Measurements from ENCODE around the gene SMOC2. TPM values are rescaled to one million over a fixed set of nuclear protein-coding genes. Genes with fewer than 3 reads are reported as not detected.

Gene SMOC2
- total RNA-seq, 4 donors from 2014 or later, result 74.7 to 139 (median 118) TPM

- 88 to 89% methylated on average over 8 of the region's 8 CpGs for WGBS, 2 donors
- H3K27me3 ChIP-seq, result no peaks in the 10 kb centered on the region
- H3K36me3 ChIP-seq, result no peaks in the 10 kb centered on the region
- no peak for TF ChIP-seq POLR2A (IDR thresholded peaks at IDR 0.05)
- no peak for TF ChIP-seq EP300 (IDR thresholded peaks at IDR 0.05)
- no peaks in the 10 kb centered on the region for H3K9me3 ChIP-seq
- no peak overlapping the region for H3K27ac ChIP-seq
- DNase-seq (ENCODE audit: low spot score in 2 of 2), result no peak
- no peaks in the 10 kb centered on the region for H3K4me1 ChIP-seq
- H3K4me3 ChIP-seq, result no peak overlapping the region
Measured at GRCh38 chr6:168427184-168427583, 13.8 kb upstream of the SMOC2 start.

GRCh38 chr6:168428052-168428826, 12.7 kb upstream of the SMOC2 start:
- H3K27me3 ChIP-seq, result no peaks in the 10 kb centered on the region
- H3K27ac ChIP-seq, result no peak overlapping the region
- H3K4me1 ChIP-seq, result no peaks in the 10 kb centered on the region
- TF ChIP-seq POLR2A (IDR thresholded peaks at IDR 0.05) (no peak), CTCF (IDR thresholded peaks at IDR 0.05) (no peak), EP300 (IDR thresholded peaks at IDR 0.05) (no peak)
- H3K36me3 ChIP-seq, result no peaks in the 10 kb centered on the region
- H3K4me3 ChIP-seq, result no peak overlapping the region
- no peaks in the 10 kb centered on the region for H3K9me3 ChIP-seq
- DNase-seq (ENCODE audit: low spot score in 2 of 2), result no peak
- WGBS, 2 donors, result 73 to 77% methylated on average over 14 of the region's 14 CpGs

GRCh38 chr6:168428863-168429262, 12.1 kb upstream of the SMOC2 start:
- 90 to 95% methylated on average over 1 of the region's 1 CpG for WGBS, 2 donors
- H3K4me1 ChIP-seq, result no peaks in the 10 kb centered on the region
- H3K27ac ChIP-seq, result no peak overlapping the region
- TF ChIP-seq POLR2A (IDR thresholded peaks at IDR 0.05) (no peak), CTCF (IDR thresholded peaks at IDR 0.05) (no peak), EP300 (IDR thresholded peaks at IDR 0.05) (no peak)
- no peaks in the 10 kb centered on the region for H3K36me3 ChIP-seq
- H3K4me3 ChIP-seq, result no peak overlapping the region
- H3K9me3 ChIP-seq, result no peaks in the 10 kb centered on the region
- no peak for DNase-seq (ENCODE audit: low spot score in 2 of 2)
- no peaks in the 10 kb centered on the region for H3K27me3 ChIP-seq

DNA sequence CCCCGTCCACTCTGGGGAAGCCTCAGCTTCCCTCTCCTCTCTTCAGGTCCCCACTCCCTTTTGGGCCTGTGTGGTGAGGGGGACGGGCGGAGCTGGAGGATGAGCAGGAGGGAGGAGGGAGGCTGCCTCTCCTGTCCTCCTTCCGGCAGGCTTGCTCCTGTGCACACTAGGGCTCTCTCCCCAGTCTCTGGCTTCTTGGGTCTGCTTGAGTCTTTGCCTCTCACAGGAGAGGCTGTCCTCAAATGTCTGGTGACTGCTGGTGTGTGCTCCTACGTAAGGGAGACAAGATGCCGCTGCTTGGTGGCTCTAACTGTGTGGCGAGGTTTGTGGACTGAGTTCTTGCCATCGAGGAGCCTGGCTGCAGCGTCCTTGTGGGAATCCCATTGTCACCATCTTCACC, 8.8 kb upstream of the SMOC2 start:
- Histone ChIP-seq H3K4me1 (no peaks in the 10 kb centered on the region), H3K4me3 (no peak overlapping the region), H3K27me3 (no peaks in the 10 kb centered on the region), H3K9me3 (no peaks in the 10 kb centered on the region), H3K27ac (no peak overlapping the region), H3K36me3 (no peaks in the 10 kb centered on the region)
- no peak for DNase-seq (ENCODE audit: low spot score in 2 of 2)
- 85% methylated on average over 7 to 9 of the region's 9 CpGs for WGBS, 2 donors
- TF ChIP-seq EP300 (IDR thresholded peaks at IDR 0.05) (no peak), CTCF (IDR thresholded peaks at IDR 0.05) (no peak), POLR2A (IDR thresholded peaks at IDR 0.05) (no peak)

DNA sequence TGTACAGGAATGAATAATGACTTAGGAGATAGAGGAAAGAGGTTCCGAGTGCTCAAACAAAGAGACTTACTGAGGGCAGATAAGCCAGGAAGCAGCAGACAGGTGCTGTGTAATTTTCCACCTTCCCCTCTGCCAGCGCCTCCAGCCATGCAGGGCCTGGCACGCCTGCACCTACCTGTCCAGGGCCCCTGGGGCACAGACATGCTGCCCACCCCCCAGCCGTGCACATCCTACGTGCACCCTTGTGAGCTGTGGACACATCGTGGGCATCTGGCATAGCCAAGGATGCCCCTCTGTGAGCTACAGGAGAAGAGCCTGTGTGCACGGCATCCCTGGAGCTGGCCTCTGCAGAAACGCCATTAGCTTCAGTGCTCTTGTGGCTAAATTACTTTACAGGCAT, 7.1 kb upstream of the SMOC2 start:
- WGBS, 2 donors, result 87 to 91% methylated on average over 7 to 8 of the region's 8 CpGs
- Histone ChIP-seq H3K9me3 (no peaks in the 10 kb centered on the region), H3K27ac (no peak overlapping the region), H3K4me3 (no peak overlapping the region), H3K36me3 (no peaks in the 10 kb centered on the region), H3K27me3 (no peaks in the 10 kb centered on the region), H3K4me1 (no peaks in the 10 kb centered on the region)
- no peak for TF ChIP-seq CTCF (IDR thresholded peaks at IDR 0.05)
- TF ChIP-seq EP300 (IDR thresholded peaks at IDR 0.05), result no peak
- TF ChIP-seq POLR2A (IDR thresholded peaks at IDR 0.05), result no peak
- no peak for DNase-seq (ENCODE audit: low spot score in 2 of 2)

Measured in tibial nerve (tissue), 4 donors.